Central memory CD8-positive, alpha-beta T cell (primary cell): ENCODE results near the gene CBLN3.
"Not testable (repeated sequence)": the region's sequence is repeated elsewhere in the genome, so short reads cannot be mapped to it uniquely, and the experiment has no call there.

ENCODE experiments used
- ATAC-seq: fragments of 150-1000 bp; cut with Tn5 transposase; replicated peaks from 2 replicates; pipeline ENCODE4 v1.10.0; 2022; ENCODE audit warnings: mild to moderate bottlenecking, moderate FRiP score, moderate number of reproducible peaks; ENCODE audit not compliant: poor library complexity, severe bottlenecking; ENCODE audit errors: extremely low read depth
- DNase-seq, 2 donors: peaks; one replicate each; pipeline ENCODE4 v3.0.0; 2021; ENCODE audit warnings: low spot score in 2 of 2
- H3K27ac Mint-ChIP-seq: one replicate; pipeline ENCODE4 v1.8.0; 2022; ENCODE audit warnings: low read depth, mild to moderate bottlenecking, moderate library complexity, mixed read lengths
- H3K27me3 Mint-ChIP-seq: one replicate; pipeline ENCODE4 v1.8.0; 2022; ENCODE audit warnings: mixed read lengths
- H3K36me3 Mint-ChIP-seq: one replicate; pipeline ENCODE4 v1.8.0; 2022; ENCODE audit warnings: mild to moderate bottlenecking, moderate library complexity, mixed read lengths; ENCODE audit not compliant: insufficient read depth
- H3K4me1 Mint-ChIP-seq: one replicate; pipeline ENCODE4 v1.8.0; 2022; ENCODE audit warnings: mixed read lengths
- H3K4me3 Mint-ChIP-seq: one replicate; pipeline ENCODE4 v1.8.0; 2022; ENCODE audit warnings: mild to moderate bottlenecking, moderate library complexity, mixed read lengths
- H3K9me3 Mint-ChIP-seq: one replicate; pipeline ENCODE4 v1.8.0; 2022; ENCODE audit warnings: mixed read lengths

Gene CBLN3

DNA sequence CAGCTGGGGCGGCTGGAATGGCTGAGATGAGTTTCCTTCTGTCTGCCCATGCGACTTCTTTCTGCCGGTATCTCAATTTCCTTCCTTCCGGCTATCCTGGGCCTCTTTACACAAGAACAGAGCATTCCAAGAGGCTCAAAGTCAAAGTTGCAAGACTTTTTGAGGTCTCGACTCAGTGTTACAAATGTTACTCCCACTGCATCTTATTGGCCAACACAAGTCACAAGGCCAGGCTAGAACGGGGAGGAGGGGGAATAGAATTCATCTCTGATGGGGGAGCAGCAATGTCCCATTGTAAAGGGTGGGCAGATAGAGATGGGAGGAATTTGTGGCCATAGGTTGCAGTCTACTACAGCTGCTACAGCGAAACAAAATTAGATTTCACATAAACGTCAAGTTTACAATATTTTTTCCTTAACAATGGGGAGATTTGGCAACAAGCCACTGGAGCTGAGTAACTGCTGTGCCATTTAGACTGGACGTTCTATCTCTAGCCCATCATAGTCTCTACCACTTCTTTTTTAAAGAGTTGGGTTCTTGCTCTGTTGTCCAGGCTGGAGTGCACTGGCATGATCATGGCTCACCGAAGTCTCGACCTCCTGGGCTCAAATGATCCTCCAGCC, 40.1 kb downstream of the CBLN3 start:
- Mint-ChIP-seq H3K27ac (no peak overlapping the region), H3K4me3 (no peak overlapping the region), H3K36me3 (no peaks in the 10 kb centered on the region), H3K4me1 (no peaks in the 10 kb centered on the region), H3K27me3 (peaks cover 44% of the 10 kb centered on the region), H3K9me3 (no peaks in the 10 kb centered on the region)
- DNase-seq: no peak
- no peak for ATAC-seq

DNA sequence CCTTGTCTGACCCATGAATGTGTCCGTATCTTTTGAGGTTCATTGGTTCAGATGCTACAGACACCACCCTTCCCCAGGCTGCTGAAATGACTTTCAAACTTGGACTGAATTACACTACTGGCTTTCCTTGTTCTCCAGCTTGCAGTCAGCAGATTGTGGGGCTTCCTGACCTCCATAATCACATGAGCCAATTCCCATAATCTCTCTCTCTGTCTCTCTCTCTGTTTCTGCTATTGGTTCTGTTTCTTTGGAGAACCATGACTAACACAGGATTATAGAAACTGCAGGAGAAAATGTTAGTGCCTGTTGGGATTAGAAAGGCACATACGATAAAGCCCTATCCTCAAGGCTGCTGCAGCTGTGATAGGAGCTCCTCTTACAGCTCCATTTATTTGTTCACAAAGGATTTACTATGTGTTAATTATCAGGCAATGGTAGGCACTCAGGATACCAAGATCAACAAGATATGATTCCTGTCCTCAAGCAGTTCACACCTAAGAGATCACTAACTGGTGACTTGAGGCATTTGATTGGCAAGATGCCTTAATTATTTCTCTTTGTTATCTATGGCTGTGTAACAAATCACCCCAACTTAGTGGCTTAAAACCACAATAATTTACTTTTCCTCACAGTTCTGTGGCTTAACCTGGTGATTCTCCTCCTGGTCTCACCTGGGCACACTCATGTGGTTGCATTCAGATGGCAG, 40.8 kb downstream of the CBLN3 start:
- H3K9me3 Mint-ChIP-seq: no peaks in the 10 kb centered on the region
- no peaks in the 10 kb centered on the region for H3K4me1 Mint-ChIP-seq
- no peak overlapping the region for H3K4me3 Mint-ChIP-seq
- no peak for DNase-seq
- no peak for ATAC-seq
- no peaks in the 10 kb centered on the region for H3K36me3 Mint-ChIP-seq
- H3K27me3 Mint-ChIP-seq: peaks cover 44% of the 10 kb centered on the region
- H3K27ac Mint-ChIP-seq: no peak overlapping the region

DNA sequence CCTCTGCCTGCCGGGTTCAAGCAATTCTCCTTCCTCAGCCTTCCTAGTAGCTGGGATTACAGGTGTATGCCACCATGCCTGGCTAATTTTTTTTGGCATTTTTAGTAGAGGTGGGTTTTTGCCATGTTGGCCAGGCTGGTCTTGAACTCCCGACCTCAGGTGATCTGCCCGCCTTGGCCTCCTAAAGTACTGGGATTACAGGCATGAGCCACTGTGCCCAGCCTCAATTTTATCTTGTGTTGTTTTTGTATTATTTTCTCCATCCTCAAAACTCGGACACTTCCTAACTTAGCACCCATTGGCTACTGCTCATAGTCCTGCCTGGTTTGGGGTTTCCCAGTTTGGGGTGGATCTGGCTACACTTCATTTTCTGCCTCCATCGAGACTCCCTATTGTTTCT, 41.9 kb downstream of the CBLN3 start:
- H3K27ac Mint-ChIP-seq, DNase-seq, ATAC-seq, H3K4me1 Mint-ChIP-seq, H3K9me3 Mint-ChIP-seq, H3K36me3 Mint-ChIP-seq, H3K4me3 Mint-ChIP-seq: not testable (repeated sequence)
- peaks cover 41% of the 10 kb centered on the region for H3K27me3 Mint-ChIP-seq

DNA sequence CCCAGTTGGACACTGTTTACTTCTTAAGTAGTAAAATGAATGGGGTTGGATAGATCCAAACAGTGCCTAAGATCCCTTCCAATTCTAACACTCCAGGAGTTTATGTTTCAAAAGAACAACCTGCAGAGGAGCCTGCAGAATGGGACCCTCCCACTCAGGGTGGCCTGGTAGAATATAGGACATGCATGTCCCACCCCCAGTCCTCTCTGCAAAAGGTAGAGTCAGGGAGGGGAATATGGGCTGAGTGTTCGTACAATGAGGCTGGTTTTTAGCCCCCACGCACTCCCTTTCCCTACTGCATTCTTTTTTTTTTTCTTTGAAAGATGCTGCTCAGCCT, 42.5 kb downstream of the CBLN3 start:
- Mint-ChIP-seq H3K4me3 (no peak overlapping the region), H3K36me3 (no peaks in the 10 kb centered on the region), H3K27ac (no peak overlapping the region), H3K9me3 (no peaks in the 10 kb centered on the region), H3K4me1 (no peaks in the 10 kb centered on the region), H3K27me3 (peaks cover 35% of the 10 kb centered on the region)
- no peak for DNase-seq
- no peak for ATAC-seq

DNA sequence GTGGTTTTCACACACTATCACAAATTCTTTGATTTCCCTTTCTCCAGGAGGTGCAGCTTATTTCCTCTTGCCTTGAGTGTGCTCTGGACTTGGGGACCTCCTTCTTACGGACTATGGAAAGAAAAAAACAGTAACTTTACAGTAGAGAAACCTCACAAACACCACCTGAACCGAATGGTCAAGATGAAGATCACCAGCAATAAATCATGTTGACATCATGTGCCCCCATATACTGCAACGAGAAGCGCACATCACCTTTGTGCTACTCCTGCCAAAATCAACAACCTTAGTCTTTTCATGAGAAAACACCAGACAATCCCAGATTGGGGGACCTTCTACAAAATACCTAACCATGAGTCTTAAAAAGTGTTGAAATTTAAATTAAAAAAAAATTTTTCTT, 43.9 kb downstream of the CBLN3 start:
- Mint-ChIP-seq H3K36me3 (no peaks in the 10 kb centered on the region), H3K27me3 (peaks cover 20% of the 10 kb centered on the region), H3K9me3 (no peaks in the 10 kb centered on the region), H3K27ac (no peak overlapping the region), H3K4me3 (no peak overlapping the region), H3K4me1 (no peaks in the 10 kb centered on the region)
- ATAC-seq: no peak
- DNase-seq: no peak

DNA sequence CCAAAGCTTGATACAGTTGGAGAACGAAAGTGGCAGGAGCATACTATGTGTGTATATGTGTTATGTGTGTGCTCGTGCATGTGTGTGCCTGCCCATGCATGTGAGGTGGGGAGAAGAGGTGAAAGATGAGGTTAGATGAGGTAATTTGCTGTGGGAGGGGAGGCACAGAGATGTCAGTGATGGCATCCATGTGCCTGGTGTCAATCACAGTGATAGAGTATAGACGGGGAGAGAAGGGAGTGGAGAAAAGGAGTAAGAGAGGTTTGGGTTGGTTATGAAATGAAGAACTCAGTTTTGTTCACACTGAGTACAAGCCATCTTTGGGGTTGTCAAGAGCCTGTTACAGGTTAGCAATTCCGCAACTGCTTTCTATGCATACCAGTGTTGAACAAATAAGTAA, 45.3 kb downstream of the CBLN3 start:
- ATAC-seq: no peak
- Mint-ChIP-seq H3K27ac (no peak overlapping the region), H3K4me1 (no peaks in the 10 kb centered on the region), H3K4me3 (no peak overlapping the region), H3K9me3 (no peaks in the 10 kb centered on the region), H3K27me3 (peaks cover 7% of the 10 kb centered on the region), H3K36me3 (no peaks in the 10 kb centered on the region)
- DNase-seq: no peak

DNA sequence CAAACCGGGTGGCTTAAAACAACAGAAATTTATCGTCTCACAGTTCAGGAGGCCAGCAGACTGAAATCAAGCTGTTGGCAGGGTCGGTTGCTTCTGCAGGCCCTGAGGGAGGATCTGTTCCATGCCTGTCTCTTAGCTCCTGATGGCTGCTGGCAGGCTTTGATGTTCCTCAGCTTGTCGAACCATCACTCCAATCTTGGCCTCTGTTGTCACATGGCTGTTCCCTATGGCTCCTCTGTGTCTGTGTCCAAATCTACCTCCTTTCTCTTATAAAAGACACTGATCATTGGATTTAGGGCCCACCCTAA, 47.5 kb downstream of the CBLN3 start:
- Mint-ChIP-seq H3K36me3 (no peaks in the 10 kb centered on the region), H3K4me3 (no peak overlapping the region), H3K27ac (no peak overlapping the region), H3K4me1 (no peaks in the 10 kb centered on the region), H3K27me3 (peaks cover 3% of the 10 kb centered on the region), H3K9me3 (no peaks in the 10 kb centered on the region)
- DNase-seq (no peak), ATAC-seq (no peak)

DNA sequence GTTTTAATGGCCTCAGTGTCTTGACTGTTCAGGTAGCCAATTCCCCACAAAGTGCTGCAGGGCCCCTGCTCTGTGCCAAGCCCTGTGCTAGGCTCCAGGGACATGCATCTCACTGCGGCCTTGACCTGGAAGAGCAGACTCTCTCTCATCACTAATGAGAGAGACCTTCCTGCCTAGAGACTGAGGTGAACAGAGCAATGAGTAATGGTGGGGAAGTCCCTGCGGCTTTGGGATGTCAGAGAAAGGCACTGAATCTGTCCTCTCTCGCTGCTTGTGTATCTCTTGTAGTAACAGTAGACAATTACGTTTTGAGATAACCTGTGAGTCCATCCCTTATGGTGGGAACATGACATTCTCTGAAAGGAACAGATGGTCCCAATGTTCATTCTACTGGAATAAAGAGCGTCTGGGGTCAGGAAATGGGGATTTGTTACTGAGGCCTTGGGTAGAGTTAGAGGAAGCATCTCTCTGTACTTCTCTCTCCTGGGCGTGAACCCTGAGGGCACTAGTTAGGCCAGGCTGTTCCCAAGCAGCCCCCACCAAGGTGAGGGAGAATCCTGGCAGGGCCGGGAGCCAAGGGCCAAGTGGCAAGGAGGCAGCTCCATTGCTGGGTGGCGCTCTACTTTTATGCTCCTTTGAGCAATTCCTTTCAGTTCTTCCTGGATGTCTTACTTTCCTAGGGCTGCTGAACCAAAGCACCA, 48.0 kb downstream of the CBLN3 start:
- DNase-seq (no peak), ATAC-seq (no peak)
- H3K36me3 Mint-ChIP-seq: no peaks in the 10 kb centered on the region
- no peaks in the 10 kb centered on the region for H3K4me1 Mint-ChIP-seq
- H3K4me3 Mint-ChIP-seq: no peak overlapping the region
- H3K9me3 Mint-ChIP-seq: no peaks in the 10 kb centered on the region
- no peak overlapping the region for H3K27ac Mint-ChIP-seq
- peaks cover 8% of the 10 kb centered on the region for H3K27me3 Mint-ChIP-seq

DNA sequence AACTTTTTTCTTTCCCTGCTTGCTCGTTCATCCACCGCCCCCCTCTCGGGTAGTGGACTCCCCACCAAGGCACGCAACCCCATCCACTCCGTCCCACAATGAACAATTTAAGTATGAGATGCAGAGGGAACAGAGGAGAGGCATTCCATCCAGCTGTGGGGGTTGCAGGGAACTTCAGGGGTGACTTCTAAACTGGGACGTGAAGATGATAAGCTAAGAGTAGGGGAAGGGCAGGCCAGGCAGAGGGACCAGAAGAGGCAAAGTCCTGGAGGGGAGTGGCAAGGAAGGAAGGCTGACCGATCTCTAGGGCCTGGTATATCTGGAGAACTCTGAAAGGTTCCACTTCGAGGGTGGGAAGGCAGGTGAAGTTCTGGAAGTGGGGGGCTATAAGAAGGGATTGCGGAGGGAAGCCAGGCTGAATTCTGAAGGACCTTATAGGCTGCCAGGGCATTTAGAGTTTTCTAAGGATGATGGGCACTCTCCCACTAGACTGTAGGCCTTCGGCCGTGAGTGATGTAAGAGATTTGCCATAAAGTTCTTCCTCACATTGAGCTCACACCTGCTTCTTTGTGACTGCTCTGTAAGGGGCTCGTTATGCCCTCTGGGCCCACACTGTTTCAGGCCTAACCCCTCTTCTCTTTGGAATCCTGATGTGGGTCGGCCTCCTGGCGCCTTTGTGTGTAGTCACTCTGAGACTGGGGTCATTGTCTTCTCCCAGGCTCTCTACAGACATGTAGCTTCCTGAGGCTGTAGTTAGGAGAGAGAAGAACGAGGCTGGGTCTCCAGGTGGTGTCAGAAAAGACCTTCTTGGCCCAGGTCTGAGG, 49.3 kb downstream of the CBLN3 start:
- H3K36me3 Mint-ChIP-seq: no peaks in the 10 kb centered on the region
- no peaks in the 10 kb centered on the region for H3K9me3 Mint-ChIP-seq
- no peak overlapping the region for H3K4me3 Mint-ChIP-seq
- H3K27ac Mint-ChIP-seq: no peak overlapping the region
- DNase-seq (no peak), ATAC-seq (no peak)
- H3K27me3 Mint-ChIP-seq: peaks cover 22% of the 10 kb centered on the region
- no peaks in the 10 kb centered on the region for H3K4me1 Mint-ChIP-seq

DNA sequence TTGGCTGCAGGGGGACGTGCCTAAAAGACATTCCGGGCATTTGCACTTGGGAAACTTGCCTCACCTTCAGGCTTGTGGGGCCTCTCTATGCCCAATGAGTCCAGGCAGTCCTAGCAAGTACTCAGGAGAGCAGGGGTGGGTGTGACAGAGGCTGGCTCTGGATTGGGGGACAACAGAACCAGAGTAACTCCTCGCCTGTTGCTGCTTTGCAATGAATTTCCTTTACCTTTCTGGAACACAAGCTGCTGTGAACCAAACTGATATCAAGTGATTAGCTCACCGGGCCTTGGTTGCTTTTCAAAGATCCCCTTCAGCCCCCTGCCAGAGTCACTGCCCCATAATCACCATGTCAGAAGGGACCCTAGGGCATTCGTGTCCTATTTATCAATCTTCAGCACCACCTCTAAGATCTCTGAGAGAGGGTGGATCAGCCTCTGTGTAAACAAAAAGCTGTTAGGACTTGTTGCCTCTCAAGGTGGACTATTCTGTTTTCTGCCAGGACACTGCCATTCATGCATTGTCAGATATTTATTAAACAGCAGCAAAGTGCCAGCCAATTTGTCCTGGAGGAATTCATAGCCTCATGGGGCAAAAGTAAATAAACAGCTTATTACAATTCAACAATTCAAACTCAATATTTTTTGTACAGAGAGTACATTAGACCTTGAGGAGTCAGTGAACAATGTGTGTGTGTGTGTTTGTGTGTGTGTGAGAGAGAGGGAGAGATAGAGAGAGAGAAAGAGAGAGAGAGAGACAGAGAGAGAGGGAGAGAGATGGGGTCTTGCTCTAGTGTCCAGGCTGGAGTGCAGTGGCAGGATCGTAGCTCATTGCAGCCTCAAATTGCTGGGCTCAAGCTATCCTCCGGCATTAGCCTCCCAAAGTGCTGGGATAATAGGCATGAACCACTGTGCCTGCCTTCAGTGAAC, 50.2 kb downstream of the CBLN3 start:
- DNase-seq (no peak), ATAC-seq (no peak)
- Mint-ChIP-seq H3K9me3 (no peaks in the 10 kb centered on the region), H3K36me3 (no peaks in the 10 kb centered on the region), H3K27me3 (peaks cover 30% of the 10 kb centered on the region), H3K4me1 (no peaks in the 10 kb centered on the region), H3K4me3 (no peak overlapping the region), H3K27ac (no peak overlapping the region)

DNA sequence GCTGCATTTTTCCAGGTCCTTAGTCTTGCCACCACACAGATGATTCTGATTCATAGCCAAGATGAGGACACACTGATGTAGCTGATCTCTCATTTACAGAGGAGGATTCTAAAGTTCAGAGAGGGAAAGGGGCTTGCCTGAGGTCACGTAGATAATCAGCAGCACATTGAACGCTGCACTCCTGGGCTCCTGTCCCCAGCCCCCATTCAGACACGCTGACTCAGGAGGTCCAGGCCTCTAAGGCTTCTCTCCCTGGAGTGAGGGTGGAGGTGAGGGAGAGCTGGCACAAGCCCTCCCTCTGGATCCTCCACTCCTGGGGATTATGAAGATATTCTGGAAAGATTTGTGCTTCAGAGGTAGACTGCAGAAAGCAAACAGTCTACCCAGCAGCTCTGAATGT, 51.1 kb downstream of the CBLN3 start:
- ATAC-seq (no peak), DNase-seq (no peak)
- Mint-ChIP-seq H3K4me1 (no peaks in the 10 kb centered on the region), H3K36me3 (no peaks in the 10 kb centered on the region), H3K9me3 (no peaks in the 10 kb centered on the region), H3K27ac (no peak overlapping the region), H3K4me3 (no peak overlapping the region), H3K27me3 (peaks cover 38% of the 10 kb centered on the region)

DNA sequence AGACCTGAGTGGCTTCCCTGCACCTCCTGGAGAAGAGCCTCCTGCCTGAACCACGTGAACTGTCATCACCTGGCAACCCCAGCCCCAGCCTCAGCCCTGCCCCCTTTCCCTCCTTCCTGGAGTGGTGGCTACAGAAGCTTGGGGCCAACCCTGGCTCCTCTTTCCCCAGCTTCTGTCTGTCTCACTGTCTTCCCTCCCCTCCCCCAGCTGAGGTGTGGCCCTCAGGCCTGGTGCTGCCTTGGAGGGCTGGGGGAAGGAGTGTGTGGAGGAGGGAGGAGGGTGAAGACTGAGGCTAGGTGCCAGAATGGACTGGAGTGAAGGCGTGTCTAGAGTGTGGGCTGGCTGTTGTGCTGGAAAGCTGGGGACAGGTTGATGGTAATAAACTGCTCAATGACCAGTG, 51.8 kb downstream of the CBLN3 start:
- Mint-ChIP-seq H3K4me3 (no peak overlapping the region), H3K27me3 (peaks cover 38% of the 10 kb centered on the region), H3K9me3 (no peaks in the 10 kb centered on the region), H3K27ac (no peak overlapping the region), H3K4me1 (no peaks in the 10 kb centered on the region), H3K36me3 (no peaks in the 10 kb centered on the region)
- ATAC-seq (no peak), DNase-seq (no peak)
